Parathyroid adenoma (tissue), 2 donors: Measurements from ENCODE around the gene AIFM2.

Source experiments
- H2AFZ ChIP-seq: fragments of 300-600 bp; sonication (generic); one replicate; pipeline ENCODE4 v1.7.0; 2017; ENCODE audit warnings: antibody characterized with exemption, mild to moderate bottlenecking
- H3K27ac ChIP-seq: fragments of 300-600 bp; sonication (generic); one replicate; pipeline ENCODE4 v1.7.0; 2017
- H3K27me3 ChIP-seq: fragments of 300-600 bp; sonication (generic); one replicate; pipeline ENCODE4 v1.7.0; 2017; ENCODE audit warnings: low read length; ENCODE audit not compliant: control insufficient read depth, insufficient read depth
- H3K36me3 ChIP-seq: fragments of 300-600 bp; sonication (generic); one replicate; pipeline ENCODE4 v1.7.0; 2017; ENCODE audit warnings: low read length; ENCODE audit not compliant: control insufficient read depth, insufficient read depth
- H3K4me1 ChIP-seq: fragments of 300-600 bp; sonication (generic); one replicate; pipeline ENCODE4 v1.7.0; 2017; ENCODE audit warnings: control low read depth
- H3K4me2 ChIP-seq: fragments of 300-600 bp; sonication (generic); one replicate; pipeline ENCODE4 v1.7.0; 2017; ENCODE audit warnings: low read length
- H3K4me3 ChIP-seq: fragments of 300-600 bp; sonication (generic); one replicate; pipeline ENCODE4 v1.7.0; 2017; ENCODE audit warnings: low read depth, low read length
- H3K79me2 ChIP-seq: fragments of 300-600 bp; sonication (generic); one replicate; pipeline ENCODE4 v1.7.0; 2017; ENCODE audit warnings: control low read depth
- H3K9ac ChIP-seq: fragments of 300-600 bp; sonication (generic); one replicate; pipeline ENCODE4 v1.7.0; 2017; ENCODE audit warnings: mild to moderate bottlenecking
- H3K9me3 ChIP-seq: fragments of 300-600 bp; sonication (generic); one replicate; pipeline ENCODE4 v1.7.0; 2017; ENCODE audit warnings: low read length; ENCODE audit not compliant: control insufficient read depth
- CTCF ChIP-seq: fragments of 300-600 bp; sonication (generic); IDR thresholded peaks from one replicate; pipeline ENCODE4 v1.7.0; 2017; ENCODE audit warnings: antibody characterized with exemption, mild to moderate bottlenecking
- donor health status: primary hyperparathyroidism.

AIFM2 gene

GRCh38 chr10:70078937-70079336, 53.7 kb downstream of the AIFM2 start:
- TF ChIP-seq CTCF = no peak
- no peaks in the 10 kb centered on the region for H3K79me2 ChIP-seq
- H3K27me3 ChIP-seq = no peaks in the 10 kb centered on the region
- no peak overlapping the region for H3K4me3 ChIP-seq
- H3K4me1 ChIP-seq = no peaks in the 10 kb centered on the region
- H3K4me2 ChIP-seq = no peak overlapping the region
- no peak overlapping the region for H2AFZ ChIP-seq
- no peaks in the 10 kb centered on the region for H3K36me3 ChIP-seq
- H3K9ac ChIP-seq = no peak overlapping the region
- no peak overlapping the region for H3K27ac ChIP-seq
- H3K9me3 ChIP-seq = no peaks in the 10 kb centered on the region

- Histone ChIP-seq H3K79me2 (no peaks in the 10 kb centered on the region), H3K4me1 (no peaks in the 10 kb centered on the region), H3K4me3 (no peak overlapping the region), H3K27ac (no peak overlapping the region), H3K4me2 (no peak overlapping the region), H3K9me3 (no peaks in the 10 kb centered on the region), H3K36me3 (no peaks in the 10 kb centered on the region), H3K9ac (no peak overlapping the region), H3K27me3 (no peaks in the 10 kb centered on the region), H2AFZ (no peak overlapping the region)
- TF ChIP-seq CTCF = no peak
Measured at GRCh38 chr10:70078329-70078728, 54.3 kb downstream of the AIFM2 start.

- Histone ChIP-seq H3K9me3 (no peaks in the 10 kb centered on the region), H3K79me2 (no peaks in the 10 kb centered on the region), H3K36me3 (no peaks in the 10 kb centered on the region), H3K27ac (no peak overlapping the region), H2AFZ (no peak overlapping the region), H3K4me3 (no peak overlapping the region), H3K27me3 (no peaks in the 10 kb centered on the region), H3K9ac (no peak overlapping the region), H3K4me2 (no peak overlapping the region), H3K4me1 (no peaks in the 10 kb centered on the region)
- TF ChIP-seq CTCF = no peak
Measured at GRCh38 chr10:70074971-70075370, 57.7 kb downstream of the AIFM2 start.

GRCh38 chr10:70074165-70074564, 58.5 kb downstream of the AIFM2 start:
- Histone ChIP-seq H2AFZ (no peak overlapping the region), H3K9me3 (no peaks in the 10 kb centered on the region), H3K4me1 (no peaks in the 10 kb centered on the region), H3K79me2 (no peaks in the 10 kb centered on the region), H3K27ac (no peak overlapping the region), H3K4me3 (no peak overlapping the region), H3K4me2 (no peak overlapping the region), H3K36me3 (no peaks in the 10 kb centered on the region), H3K9ac (no peak overlapping the region), H3K27me3 (no peaks in the 10 kb centered on the region)
- no peak for TF ChIP-seq CTCF

- Histone ChIP-seq H3K36me3 (no peaks in the 10 kb centered on the region), H2AFZ (no peak overlapping the region), H3K4me1 (no peaks in the 10 kb centered on the region), H3K9ac (no peak overlapping the region), H3K4me3 (no peak overlapping the region), H3K4me2 (no peak overlapping the region), H3K9me3 (no peaks in the 10 kb centered on the region), H3K27ac (no peak overlapping the region), H3K27me3 (no peaks in the 10 kb centered on the region), H3K79me2 (peaks cover 3% of the 10 kb centered on the region)
- TF ChIP-seq CTCF = no peak
Measured at GRCh38 chr10:70070834-70071233, 61.8 kb downstream of the AIFM2 start.
